ENCODE data around the gene CHRM4.

CHRM4 gene

DNA sequence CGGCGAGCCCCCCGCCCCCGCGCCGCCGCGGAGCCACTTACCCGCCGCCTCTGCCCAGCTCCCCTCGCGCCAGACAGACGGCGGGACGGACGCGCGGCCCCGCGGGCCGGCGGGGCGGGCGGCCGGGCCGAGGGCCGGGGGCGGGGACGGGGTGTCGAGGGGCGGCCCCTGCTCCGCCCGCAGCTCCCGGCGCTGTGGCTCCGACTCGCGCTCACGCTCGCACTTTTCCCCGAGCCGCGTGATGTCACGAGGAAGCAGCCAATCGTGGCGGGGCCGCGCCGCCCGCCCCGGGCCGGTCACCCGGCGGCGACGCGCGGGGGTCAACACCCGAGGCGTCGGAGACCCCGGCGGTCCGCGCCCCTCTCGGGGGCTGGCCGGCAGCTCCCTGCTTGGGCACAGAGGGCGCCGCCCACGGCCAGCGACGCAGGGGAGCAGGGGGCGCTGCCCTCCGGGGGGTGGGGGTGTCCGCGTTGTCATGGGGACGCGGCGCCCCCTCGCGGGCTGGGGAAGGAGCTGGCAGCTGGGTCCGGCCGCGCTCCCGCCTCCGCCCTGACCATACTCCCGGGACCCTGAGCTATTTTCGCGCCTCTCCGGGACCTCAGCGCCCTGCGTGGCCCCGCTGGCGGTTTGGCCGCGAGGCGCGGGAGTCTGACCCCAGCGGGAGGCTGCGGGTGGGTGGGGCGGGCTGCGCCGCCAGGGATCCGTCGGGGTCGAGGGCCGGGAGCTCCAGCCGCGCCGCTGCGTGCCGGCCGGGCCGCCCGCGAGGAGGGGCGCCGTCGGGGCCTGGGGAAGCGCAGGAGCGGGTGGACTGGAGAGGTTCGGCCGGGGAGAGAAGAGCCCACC, at the start of gene CHRM4:
TSS of gene CHRM4 (minus strand) at position 199 of the 843 bp plus-strand sequence. CDS start 5,219 bp downstream, outside the sequence.
- DNase-seq = no peak

DNA sequence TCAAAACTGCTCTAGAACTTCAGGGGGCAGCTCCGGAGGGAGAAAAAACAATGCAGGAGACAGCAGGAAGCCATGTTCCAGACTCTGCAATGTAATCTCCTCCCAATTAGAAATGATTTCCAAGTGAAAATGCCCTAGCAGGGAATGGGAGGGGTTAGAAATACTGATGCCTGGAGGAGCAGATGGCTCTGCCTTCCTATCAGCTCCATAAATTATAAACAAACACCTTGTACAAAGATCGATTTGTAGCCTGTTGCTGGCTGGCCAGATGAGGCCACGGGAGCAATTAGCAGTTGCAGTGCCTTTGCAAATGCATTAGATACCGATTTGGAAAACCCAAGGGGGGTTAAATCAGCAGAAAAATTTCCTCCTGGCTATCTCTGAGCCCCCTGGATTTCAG, 46.6 kb upstream of the CHRM4 start:
- DNase-seq = no peak

DNA sequence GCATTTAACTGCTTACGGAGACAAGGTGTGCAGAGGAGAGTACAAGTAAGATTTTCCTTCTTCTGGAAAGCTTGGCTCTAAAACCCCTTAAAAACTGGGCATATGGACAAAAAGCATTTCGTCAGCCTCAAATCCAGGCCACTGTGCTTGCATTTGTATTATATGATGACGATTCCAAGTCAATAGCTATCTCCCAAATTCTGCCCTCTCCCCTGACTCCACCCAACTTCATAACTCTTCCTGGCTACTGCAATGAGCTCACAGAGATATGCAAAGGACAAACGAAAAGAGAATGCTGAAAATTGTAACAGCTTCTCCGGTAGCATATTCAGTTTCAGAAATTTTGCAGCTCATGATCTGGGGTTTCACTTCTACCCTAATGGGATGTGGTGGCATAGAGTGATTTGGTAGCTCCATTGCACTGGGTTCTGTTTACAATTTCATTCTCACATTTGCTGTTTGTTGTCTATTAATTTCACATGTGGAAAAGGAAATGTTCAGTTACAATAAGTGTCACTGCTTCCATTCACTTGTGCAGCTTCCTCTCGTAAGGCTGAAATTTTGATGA, 45.6 kb upstream of the CHRM4 start:
- no peak for DNase-seq

DNA sequence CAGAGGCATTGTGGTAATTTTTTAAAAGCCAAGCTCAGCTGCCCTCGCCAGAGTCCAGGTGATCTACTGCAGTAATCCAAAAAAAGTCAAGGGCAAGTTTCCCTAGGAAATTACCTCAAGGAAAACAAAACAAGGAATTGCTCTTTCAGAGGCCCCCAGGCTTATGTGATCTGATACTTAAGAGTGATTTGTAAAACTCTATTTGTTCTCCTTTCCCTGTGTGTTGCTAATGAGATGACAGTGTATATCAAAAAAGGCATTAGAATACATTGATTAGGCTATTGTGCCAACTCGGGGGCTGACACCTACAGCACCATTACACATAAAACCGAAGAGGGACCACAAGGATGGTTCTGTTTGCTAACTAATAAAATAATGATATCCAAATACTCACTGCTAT, 44.5 kb upstream of the CHRM4 start:
- DNase-seq = no peak

DNA sequence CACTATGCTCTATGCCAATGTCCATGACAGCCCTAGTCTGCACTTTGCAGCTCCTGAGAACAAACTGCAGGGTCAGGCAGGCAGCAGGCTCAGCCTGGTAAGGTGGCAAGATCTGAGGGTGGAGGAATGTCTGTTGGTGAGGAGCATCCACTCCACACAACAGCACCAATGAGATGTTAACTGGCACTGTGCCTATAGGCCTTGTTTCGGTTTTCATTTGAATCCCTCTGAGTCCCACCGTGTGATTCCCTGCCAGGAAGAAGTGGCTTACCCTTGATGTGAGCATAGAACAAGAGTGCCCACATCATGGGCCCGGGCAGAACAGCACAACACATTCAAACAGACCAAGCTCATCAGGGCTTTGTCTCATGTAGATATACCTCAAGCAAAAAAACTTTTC, 44.1 kb upstream of the CHRM4 start:
- DNase-seq = no peak

DNA sequence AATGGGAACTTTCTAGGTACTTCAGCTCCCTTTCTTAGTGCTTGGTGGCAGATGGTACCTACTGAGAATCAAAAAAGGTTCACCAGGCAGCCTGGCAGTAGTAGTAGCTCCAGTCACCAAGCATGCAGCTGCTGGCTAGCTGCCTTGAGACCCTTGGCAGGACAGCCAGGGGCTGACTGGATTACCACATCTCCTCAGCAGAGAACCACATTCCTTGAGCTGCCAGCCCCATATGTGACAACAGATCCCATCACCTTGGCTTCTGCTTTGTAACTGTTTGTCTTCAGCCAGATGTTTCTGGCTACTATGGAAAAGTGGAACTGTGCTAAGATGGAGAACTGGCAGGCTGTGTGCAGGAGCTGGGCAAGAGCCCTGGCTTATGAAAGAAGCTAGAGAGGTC, 39.6 kb upstream of the CHRM4 start:
- DNase-seq = no peak

DNA sequence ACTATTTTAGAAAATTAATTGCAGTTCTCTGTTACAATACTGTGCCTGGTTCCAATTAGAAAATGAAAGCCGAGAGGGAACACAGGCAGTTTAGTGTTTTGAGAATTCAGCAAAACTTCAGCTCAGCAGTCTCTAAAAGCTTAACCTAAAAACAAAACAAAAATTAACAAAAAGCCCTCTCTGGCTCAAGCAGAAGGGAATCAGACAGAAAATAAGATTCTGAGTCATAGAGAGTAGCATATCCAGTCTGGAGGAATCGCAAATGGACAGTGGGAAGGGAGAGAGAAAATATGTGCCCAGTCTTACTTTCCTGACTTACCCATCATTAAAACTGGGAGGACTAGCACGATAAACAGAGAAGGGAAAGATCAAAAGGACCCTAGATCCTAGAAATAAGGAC, 38.1 kb upstream of the CHRM4 start:
- no peak for DNase-seq

DNA sequence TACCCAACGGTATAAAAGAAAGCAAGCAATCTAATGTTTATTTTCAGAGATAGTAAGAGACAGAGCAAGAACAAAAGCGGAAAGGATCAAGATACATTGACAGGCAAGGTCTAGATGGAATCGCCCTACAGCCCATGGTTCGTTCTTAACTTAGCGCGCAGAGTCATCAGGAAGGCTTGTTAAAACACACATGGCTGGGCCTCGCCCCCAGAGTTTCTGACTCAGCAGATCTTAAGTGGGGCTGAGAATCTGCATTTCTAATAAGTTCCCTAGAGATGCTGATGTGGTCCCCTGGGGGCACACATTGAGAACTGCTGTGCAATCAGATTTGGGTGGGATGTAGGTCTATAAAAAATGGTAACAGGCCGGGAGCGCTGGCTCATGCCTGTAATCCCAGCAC, 35.8 kb upstream of the CHRM4 start:
- no peak for DNase-seq

DNA sequence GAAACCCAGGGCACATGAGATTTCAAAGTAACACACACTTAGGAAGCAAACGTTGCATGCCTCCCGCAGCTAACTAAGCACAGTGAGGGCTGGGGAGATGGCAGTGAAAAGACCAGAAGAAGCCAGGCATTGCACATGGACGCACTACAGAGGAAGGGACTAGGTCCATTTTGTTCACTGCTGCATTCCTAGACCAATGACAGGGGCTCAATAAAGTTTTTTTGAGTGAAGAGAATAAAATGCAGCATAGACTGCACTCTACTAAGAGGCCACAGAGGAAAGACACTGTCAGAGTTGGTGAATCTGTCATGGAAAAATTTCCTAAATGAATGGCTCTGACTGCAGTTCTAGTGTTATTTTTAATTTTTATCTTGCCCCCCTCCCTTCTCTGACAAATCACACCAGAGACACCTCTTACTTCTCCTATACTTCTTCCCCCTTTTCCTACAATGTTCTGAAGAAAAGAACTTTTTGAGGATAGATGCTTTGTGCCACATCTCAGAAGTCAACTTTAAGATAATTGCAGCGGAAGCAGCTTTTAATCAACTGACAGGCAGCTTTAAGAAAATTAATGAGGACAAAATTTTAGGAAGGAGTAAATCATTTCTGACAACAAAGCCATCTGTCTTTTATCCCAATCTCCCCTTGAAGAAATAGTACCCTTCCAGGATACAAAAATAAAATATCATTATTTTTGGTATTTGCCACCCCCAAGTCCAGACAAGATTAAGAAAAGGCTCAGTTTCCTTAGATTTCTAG, 34.8 kb upstream of the CHRM4 start:
- no peak for DNase-seq

DNA sequence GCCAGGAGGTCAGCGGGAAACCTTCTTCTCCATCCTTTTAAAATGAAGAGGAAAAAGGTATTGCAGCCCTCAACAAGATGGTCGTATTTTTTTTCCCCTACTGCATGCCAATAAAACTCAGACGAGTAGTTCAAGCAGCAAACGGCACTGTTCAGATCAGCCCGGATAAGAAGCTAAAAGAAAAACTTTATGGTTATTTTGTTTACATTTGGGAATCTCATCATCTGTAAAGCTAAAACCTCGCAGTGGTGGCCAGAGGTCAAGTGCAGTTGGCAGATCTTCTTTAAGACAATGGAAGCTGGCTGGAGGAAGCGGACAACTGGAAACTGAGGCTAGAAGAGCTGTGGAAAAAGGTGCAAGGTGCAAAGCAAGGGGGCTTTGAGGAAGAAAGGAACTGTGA, 31.0 kb upstream of the CHRM4 start:
- DNase-seq = no peak

DNA sequence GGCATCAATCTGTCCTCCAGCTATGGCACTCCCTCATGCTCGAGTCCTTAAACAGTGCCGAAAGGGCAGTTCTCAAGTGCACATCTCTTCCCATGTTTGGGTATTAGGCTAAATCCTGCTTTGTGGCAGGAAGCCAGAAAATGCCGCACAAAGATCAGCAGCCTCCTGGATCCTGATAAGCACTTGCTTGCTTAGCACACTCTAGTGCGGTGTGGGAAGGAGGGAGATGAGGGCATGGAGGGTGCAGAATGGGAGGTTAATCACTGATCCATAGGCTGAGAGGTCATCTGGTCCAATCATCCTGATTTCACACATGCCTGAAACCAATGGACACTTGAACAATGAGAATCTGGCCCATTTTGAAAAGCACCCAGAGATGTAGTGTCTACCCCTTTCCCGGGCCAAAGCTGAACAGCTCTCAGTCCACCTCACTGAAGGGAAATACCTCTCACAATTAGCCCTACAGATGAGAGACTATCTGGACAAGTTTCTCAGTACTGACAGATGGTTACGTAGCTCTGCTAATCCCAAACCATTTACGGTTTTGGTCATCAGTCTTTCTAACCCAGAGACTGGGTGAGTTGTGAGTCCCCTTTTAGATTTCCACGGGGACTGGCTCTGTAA, 29.8 kb upstream of the CHRM4 start:
- DNase-seq = no peak

DNA sequence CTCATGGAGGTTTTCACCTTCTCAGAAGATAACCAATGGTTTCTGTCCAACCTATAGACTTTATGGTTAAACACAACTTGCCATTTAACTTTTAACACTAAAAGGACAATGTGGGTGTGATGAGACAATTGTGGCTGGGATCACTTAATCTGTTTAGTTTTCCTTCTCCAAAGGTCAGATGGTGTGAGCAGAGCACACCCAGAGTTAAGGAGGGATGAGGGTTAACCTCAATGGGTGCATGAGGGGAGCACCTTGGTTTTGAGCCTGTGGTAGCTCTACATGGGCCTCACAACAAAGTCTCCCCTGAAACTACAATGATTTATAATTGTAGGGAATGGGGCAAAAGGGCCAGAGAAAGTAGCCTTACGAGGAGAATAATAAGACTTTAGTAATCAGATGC, 28.9 kb upstream of the CHRM4 start:
- DNase-seq = no peak

DNA sequence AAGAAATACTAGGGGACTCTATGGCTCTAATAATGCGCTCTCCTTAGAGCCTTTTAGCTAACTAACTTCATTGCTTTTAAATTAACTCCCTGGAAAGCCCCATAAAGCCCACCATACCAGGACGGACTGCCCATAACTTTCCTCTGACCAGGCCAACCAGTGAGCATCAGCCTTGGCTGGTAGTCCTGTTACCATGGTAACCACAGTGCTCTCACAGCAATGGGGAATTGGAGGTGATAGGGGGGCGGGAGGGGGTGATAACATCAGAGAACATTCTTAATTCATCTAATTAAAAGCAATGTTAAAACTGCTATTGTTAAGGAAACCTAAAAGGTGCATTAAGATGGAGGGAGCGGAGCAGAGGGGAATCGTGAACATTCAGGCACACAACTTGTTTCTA, 27.2 kb upstream of the CHRM4 start:
- DNase-seq = no peak

DNA sequence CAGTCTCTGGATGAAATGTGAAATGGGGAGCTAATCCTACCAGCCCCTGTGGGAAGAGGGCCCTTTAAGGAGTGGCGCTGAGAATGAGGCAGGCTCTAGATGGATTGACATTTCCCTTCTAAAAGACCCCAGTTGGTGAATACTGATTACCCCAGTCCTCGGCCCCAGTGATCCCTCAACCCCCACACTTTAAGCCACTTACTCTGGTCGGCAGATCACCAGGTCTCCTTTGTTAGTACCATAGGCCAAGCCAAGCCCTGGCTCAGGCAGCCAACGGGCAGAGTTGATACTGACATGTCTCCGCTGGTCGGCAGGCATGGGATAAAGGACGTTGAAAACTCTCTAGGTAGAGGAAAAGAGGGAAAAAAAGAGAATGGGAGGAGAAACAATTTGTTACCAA, 26.1 kb upstream of the CHRM4 start:
- DNase-seq = no peak

DNA sequence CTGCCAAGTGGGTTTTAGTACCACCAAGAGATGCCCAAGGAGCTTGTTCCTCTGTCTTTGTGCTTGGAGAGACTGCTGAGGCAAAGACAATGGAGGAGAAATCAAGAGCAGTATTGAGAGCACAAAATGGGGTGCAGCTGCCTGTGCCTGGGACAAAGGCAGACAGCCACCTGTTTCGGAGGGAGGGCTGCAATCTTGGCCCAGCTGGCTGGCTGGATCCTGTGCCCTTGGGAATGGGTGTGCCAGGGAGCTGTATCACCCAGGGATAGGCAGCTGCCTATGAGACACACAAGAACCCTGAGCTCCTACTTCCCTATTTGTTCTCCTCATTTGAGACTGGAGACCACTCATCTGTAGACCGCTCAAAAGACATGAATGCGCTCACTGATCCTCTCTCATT, 23.3 kb upstream of the CHRM4 start:
- DNase-seq = no peak

DNA sequence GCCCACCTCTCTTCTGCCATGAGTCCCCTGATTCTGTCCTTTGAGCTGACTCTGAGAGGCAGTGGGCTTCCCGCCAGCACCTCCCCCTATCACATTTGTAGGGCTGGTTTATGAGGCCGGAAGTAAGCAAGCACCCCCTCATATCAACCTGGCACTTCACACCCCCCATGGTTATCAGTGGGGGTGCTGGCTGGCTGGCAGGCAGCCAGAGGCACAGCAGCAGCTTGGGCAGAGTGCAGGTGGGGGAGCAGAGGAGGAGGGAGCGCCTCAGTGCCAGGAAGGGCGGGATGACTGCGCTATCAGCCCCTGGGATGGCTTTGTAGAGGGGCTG, 22.9 kb upstream of the CHRM4 start:
- no peak for DNase-seq

DNA sequence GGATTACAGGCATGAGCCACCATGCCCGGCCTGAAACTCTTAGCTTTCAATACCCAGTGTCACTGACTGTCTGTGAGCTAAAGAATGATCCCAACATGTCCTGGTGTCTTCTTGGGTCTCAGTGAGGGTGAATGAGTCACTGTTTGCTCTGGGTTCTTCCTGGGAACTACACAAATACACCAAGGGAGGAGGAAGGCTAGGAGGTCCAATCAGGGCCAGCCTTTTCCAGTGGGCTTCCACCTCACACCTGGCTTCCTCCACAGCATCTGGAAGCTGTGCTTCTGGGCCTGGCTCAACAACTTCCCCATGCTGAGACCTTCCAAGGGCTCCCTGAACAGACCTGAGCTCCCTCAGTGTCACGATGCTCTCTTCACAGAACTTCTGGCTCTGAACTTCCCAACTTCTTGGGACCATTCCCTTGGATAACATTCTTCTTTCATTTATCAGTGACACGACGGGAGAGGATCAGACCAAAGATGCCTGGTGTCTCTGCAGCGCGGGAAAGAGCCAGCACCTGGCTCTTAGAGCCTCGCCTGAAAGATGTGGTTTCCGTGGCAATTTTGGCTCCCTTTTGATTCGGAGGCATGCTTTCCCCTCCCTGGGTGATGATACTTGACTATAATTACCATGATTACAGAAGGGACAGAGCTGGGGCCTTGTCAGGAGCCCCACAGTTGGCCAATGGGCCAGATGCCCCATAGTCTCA, 22.3 kb upstream of the CHRM4 start:
- DNase-seq = no peak

DNA sequence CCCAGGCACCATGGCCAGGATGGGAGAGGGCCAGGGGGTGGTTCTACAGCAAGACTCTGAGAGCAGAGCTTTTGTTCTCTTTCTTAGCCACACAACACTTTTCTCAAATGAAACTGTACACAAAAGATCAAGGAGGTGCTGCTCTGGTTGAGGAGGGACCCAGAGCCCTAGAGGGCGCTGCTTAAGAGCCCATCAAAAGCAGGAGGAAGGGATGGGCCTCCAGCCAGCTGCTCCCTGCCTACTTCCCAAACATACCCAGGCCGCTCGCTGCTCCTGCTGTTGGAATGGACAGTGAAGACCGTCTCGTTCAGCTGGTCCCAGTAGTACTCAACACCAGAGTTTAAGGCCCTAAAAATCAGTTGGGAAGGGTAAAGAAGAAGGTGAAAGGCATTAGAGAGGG, 18.4 kb upstream of the CHRM4 start:
- DNase-seq = no peak

DNA sequence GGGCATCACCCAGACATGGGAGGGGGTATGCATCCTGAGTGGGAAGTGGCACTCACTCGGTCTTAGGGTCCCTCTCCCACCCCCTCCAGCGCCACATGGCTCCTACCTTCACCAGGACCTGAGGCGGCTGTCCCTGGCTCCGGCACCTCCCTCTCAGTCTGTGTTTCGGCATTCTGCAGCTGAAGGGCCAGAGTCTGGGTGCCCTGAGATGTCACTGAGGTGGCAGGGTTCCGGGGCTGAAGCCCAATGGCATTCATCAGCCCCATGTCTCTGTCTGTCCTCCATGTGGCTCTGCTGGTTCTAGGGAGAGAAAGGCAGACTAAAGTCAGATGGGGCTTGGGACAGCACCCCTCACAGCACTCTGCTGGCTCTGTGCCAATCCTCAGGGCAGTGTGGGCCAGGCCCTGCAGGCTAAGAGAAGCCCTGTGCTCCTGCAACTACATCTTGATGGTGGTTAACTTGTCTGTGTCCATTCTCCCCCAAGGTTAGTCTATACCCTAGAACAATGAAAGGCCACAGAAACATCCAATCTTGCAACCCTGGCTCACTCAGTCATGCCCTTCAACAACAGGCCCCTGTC, 16.9 kb upstream of the CHRM4 start:
- no peak for DNase-seq

DNA sequence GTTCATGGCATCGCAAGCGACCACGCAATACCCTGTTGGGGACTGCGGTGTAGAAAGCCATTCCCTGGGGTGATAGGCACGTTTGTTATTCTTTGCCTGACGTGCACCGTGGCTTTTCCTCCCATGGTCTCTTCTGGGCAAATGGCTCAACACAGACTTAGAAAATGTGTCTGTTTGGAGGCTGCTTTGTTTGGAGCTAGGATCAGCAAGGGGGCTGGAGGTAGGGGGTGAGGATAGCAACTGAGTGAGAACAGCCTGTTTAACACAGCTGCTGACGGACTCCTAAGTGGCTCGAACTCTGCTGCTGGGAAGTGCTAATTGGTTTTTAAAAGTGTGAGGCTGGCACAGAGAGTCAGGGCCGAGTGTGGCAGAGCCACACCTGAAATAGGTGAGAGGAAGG, 16.1 kb upstream of the CHRM4 start:
- no peak for DNase-seq

DNA sequence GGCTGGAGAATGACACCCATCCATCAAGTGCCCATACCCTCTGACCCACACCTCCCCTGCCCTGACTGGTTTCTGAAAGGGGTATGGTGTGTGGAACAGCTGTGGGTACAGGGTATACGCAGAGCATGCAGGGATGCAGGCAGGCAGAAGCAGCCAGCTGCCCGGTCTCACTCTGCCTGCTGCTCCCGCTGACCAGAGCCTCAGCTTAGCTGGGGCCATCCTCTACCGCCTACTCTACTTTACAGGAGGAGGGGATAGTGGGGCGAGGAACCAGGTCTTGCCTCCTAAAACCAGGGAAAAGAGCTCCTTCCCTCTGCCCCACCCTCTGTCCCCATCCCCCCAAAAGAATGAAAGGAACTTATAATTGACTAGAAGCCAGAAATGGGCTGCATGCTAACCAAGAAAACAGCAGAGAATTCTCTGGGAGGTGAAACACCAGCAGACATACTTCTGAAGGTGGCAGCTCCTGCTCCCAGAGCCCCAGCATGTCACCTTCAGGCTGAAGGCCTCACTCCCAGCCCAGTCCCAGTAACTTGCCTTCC, 13.0 kb upstream of the CHRM4 start:
- no peak for DNase-seq
